Measurements from ENCODE around the gene TUFT1.

Gene TUFT1

GRCh38 chr1:151536499-151536898 lies 3.6 kb upstream of the TUFT1 start:
- DNase-seq (ENCODE audit: extremely low read depth in 1 of 2, low read depth in 1 of 2): no peak

GRCh38 chr1:151537112-151537511 lies 3.0 kb upstream of the TUFT1 start:
- no peak for DNase-seq (ENCODE audit: extremely low read depth in 1 of 2, low read depth in 1 of 2)

- DNase-seq (ENCODE audit: extremely low read depth in 1 of 2, low read depth in 1 of 2): peak in 1 of 2 donors; percentile 19
Observed at GRCh38 chr1:151539321-151540020, 638 bp upstream of the TUFT1 start.

- no peak for DNase-seq (ENCODE audit: extremely low read depth in 1 of 2, low read depth in 1 of 2)
Observed at GRCh38 chr1:151540982-151541377, 871 bp downstream of the TUFT1 start.

GRCh38 chr1:151541752-151542151 lies 1.6 kb downstream of the TUFT1 start:
- DNase-seq (ENCODE audit: extremely low read depth in 1 of 2, low read depth in 1 of 2): no peak

GRCh38 chr1:151542710-151543129 lies 2.6 kb downstream of the TUFT1 start:
- no peak for DNase-seq (ENCODE audit: extremely low read depth in 1 of 2, low read depth in 1 of 2)

GRCh38 chr1:151545542-151545941 lies 5.4 kb downstream of the TUFT1 start:
- DNase-seq (ENCODE audit: extremely low read depth in 1 of 2, low read depth in 1 of 2): no peak

GRCh38 chr1:151546011-151546925 lies 6.2 kb downstream of the TUFT1 start:
- no peak for DNase-seq (ENCODE audit: extremely low read depth in 1 of 2, low read depth in 1 of 2)

GRCh38 chr1:151547119-151547899 lies 7.2 kb downstream of the TUFT1 start:
- DNase-seq (ENCODE audit: extremely low read depth in 1 of 2, low read depth in 1 of 2): no peak

GRCh38 chr1:151547900-151548230 lies 7.8 kb downstream of the TUFT1 start:
- DNase-seq (ENCODE audit: extremely low read depth in 1 of 2, low read depth in 1 of 2): no peak

- DNase-seq (ENCODE audit: extremely low read depth in 1 of 2, low read depth in 1 of 2): no peak
Observed at GRCh38 chr1:151549199-151549598, 9.1 kb downstream of the TUFT1 start.

GRCh38 chr1:151553659-151554058 lies 13.6 kb downstream of the TUFT1 start:
- no peak for DNase-seq (ENCODE audit: extremely low read depth in 1 of 2, low read depth in 1 of 2)

GRCh38 chr1:151556052-151556451 lies 15.9 kb downstream of the TUFT1 start:
- no peak for DNase-seq (ENCODE audit: extremely low read depth in 1 of 2, low read depth in 1 of 2)

- no peak for DNase-seq (ENCODE audit: extremely low read depth in 1 of 2, low read depth in 1 of 2)
Observed at GRCh38 chr1:151562661-151563060, 22.6 kb downstream of the TUFT1 start.

GRCh38 chr1:151563376-151563775 lies 23.3 kb downstream of the TUFT1 start:
- no peak for DNase-seq (ENCODE audit: extremely low read depth in 1 of 2, low read depth in 1 of 2)

GRCh38 chr1:151565502-151566189 lies 25.5 kb downstream of the TUFT1 start:
- DNase-seq (ENCODE audit: extremely low read depth in 1 of 2, low read depth in 1 of 2): no peak

- DNase-seq (ENCODE audit: extremely low read depth in 1 of 2, low read depth in 1 of 2): peak in 1 of 2 donors; percentile 8
Observed at GRCh38 chr1:151568626-151569088, 28.5 kb downstream of the TUFT1 start.

- no peak for DNase-seq (ENCODE audit: extremely low read depth in 1 of 2, low read depth in 1 of 2)
Observed at GRCh38 chr1:151570819-151571218, 30.7 kb downstream of the TUFT1 start.

- peak; percentile 5 to 25 for DNase-seq (ENCODE audit: extremely low read depth in 1 of 2, low read depth in 1 of 2)
Observed at GRCh38 chr1:151574575-151575529, 34.7 kb downstream of the TUFT1 start.

- DNase-seq (ENCODE audit: extremely low read depth in 1 of 2, low read depth in 1 of 2): no peak
Observed at GRCh38 chr1:151577173-151577572, 37.1 kb downstream of the TUFT1 start.
